GM12892 (cell line): ENCODE measurements around the gene ZSCAN5A.
"Not testable (repeated sequence)": the region's sequence is repeated elsewhere in the genome, so short reads cannot be mapped to it uniquely, and the experiment has no call there.

ENCODE experiments used
- POLR2A ChIP-seq: IDR thresholded peaks from 2 replicates; pipeline ENCODE4 v1.6.1; 2011; ENCODE audit warnings: low read depth, low read length, control low read depth
- POLR2AphosphoS5 ChIP-seq: IDR thresholded peaks from 2 replicates; pipeline ENCODE4 v1.6.1; 2011; ENCODE audit warnings: low read depth, low read length, control low read depth
- TAF1 ChIP-seq: IDR thresholded peaks from 2 replicates; pipeline ENCODE4 v1.6.1; 2011; ENCODE audit warnings: low read depth, mild to moderate bottlenecking, control low read depth, low read length, borderline replicate concordance

- not testable (repeated sequence) for TF ChIP-seq POLR2AphosphoS5, POLR2A, TAF1
Observed at GRCh38 chr19:56210036-56210435, 104.6 kb downstream of the ZSCAN5A start.
